ENCODE results near the gene PIP5K1B. TPM values are rescaled to one million over a fixed set of nuclear protein-coding genes. Genes with fewer than 3 reads are reported as not detected.

The PIP5K1B gene
- total RNA-seq, 1 experiment from 2014 or later, result 0.20 TPM

DNA sequence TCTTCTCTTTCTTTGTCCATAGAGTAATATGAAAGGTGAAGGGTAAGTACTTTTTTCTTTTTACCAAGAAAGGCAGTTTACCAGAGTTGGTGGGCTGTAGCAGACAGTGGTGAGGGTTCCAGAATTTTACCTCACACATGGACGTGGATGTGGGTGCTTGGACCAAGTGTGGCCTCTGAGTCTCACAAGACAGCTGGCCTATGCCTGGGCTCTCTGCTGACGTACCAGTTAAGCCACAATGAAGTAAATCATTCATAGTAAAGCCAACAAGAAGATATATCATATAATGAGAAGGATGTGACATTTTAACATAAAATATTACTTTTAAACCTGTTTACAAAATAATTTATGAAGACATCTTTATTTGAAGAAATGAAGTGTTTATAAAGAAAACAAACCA lies 202.9 kb downstream of the PIP5K1B start (continued):
- TF ChIP-seq, protein P1, sequence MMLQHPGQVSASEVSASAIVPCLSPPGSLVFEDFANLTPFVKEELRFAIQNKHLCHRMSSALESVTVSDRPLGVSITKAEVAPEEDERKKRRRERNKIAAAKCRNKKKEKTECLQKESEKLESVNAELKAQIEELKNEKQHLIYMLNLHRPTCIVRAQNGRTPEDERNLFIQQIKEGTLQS (IDR thresholded peaks at IDR 0.05), result no peak
- TF ChIP-seq POLR2AphosphoS5 (IDR thresholded peaks at IDR 0.05; ENCODE audit: low read depth, low read length), result no peak
- TF ChIP-seq SP1 (IDR thresholded peaks at IDR 0.05; ENCODE audit: low read depth), result no peak
- TF ChIP-seq EZH2 (IDR thresholded peaks at IDR 0.05), result no peak
- no peak for TF ChIP-seq ZFX (IDR thresholded peaks at IDR 0.05)
- no peak for TF ChIP-seq ELF1 (IDR thresholded peaks at IDR 0.05; ENCODE audit: borderline replicate concordance, low read depth)
- TF ChIP-seq TCF7L2 (IDR thresholded peaks at IDR 0.05; ENCODE audit: borderline replicate concordance, extremely low read depth, insufficient read depth, insufficient read length), result no peak
- TF ChIP-seq POLR2A (IDR thresholded peaks at IDR 0.05; ENCODE audit: borderline replicate concordance, extremely low read depth, insufficient read depth, insufficient read length), result no peak
- TF ChIP-seq EGR1 (IDR thresholded peaks at IDR 0.05; ENCODE audit: low read depth), result no peak
- TF ChIP-seq, protein P2, sequence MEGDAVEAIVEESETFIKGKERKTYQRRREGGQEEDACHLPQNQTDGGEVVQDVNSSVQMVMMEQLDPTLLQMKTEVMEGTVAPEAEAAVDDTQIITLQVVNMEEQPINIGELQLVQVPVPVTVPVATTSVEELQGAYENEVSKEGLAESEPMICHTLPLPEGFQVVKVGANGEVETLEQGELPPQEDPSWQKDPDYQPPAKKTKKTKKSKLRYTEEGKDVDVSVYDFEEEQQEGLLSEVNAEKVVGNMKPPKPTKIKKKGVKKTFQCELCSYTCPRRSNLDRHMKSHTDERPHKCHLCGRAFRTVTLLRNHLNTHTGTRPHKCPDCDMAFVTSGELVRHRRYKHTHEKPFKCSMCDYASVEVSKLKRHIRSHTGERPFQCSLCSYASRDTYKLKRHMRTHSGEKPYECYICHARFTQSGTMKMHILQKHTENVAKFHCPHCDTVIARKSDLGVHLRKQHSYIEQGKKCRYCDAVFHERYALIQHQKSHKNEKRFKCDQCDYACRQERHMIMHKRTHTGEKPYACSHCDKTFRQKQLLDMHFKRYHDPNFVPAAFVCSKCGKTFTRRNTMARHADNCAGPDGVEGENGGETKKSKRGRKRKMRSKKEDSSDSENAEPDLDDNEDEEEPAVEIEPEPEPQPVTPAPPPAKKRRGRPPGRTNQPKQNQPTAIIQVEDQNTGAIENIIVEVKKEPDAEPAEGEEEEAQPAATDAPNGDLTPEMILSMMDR (IDR thresholded peaks at IDR 0.05 in 2 of 3, conservative IDR thresholded peaks at IDR 0.05 in 1 of 3; ENCODE audit: borderline replicate concordance in 1 of 3, insufficient read depth in 1 of 3, low read depth in 2 of 3, low read length in 2 of 3), result no peak
- TF ChIP-seq RAD21 (IDR thresholded peaks at IDR 0.05; ENCODE audit: low read depth), result no peak
- TF ChIP-seq SRF (IDR thresholded peaks at IDR 0.05; ENCODE audit: low read depth), result no peak

DNA sequence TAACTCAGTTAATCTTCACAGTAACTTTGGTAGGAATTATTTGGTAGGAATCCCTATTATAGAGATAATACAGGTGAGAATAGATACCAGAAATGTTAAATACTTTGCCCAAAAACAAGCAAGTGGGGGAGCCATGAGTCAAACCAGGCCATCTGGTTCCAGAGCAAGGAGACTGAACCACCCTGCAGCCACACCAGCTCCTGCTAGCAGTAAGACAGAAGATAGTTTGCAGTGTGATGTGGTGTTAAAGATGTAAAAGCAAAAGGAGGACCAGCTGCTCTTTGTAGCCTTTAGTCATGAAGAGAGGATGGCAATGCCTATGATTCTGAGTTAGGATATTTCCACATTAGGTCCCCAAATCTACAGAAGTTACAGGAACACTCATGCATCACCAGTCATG lies 207.5 kb downstream of the PIP5K1B start:
- ChIA-PET CTCF (no interaction called here), POLR2A (no interaction called here), RAD21 (ENCODE audit: low non-redundant PET in 1 of 2, low total read pairs in 2 of 2, uncharacterized antibody in 2 of 2, unreplicated experiment in 2 of 2) (no interaction called here)
- Histone ChIP-seq H3K9me3 (ENCODE audit: control insufficient read depth in 1 of 2, insufficient read depth in 1 of 2, low read depth in 1 of 2, low read length in 2 of 2) (no peaks in the 10 kb centered on the region), H2AFZ (ENCODE audit: low read depth, low read length, poor library complexity, severe bottlenecking) (no peak overlapping the region), H3K27me3 (ENCODE audit: insufficient read depth, low read length) (peaks cover 51% of the 10 kb centered on the region), H3K4me1 (ENCODE audit: control insufficient read depth in 1 of 2, insufficient read depth in 2 of 2, low read length in 2 of 2) (no peaks in the 10 kb centered on the region), H3K4me2 (ENCODE audit: low read length) (no peak overlapping the region), H3K36me3 (ENCODE audit: control insufficient read depth in 1 of 2, insufficient read depth in 2 of 2, low read length in 2 of 2) (no peaks in the 10 kb centered on the region), H3K27ac (ENCODE audit: low read depth, low read length) (no peak overlapping the region), H3K4me3 (replicated peaks in 1 of 2; ENCODE audit: low read depth in 1 of 2, low read length in 2 of 2) (no peak overlapping the region), H4K20me1 (ENCODE audit: insufficient read depth) (no peaks in the 10 kb centered on the region; the same call in 1 of the 2 replicates), H3K9ac (ENCODE audit: low read length) (no peak overlapping the region), H3K9me2 (ENCODE audit: insufficient read depth) (no peaks in the 10 kb centered on the region), H3K79me2 (ENCODE audit: insufficient read depth, low read length) (no peaks in the 10 kb centered on the region)
- DNase-seq (ENCODE audit: low read depth, low spot score), result no peak
- BruUV-seq (replicated peaks), result no TSS peak
- ATAC-seq, result no peak
- intact Hi-C loops (cut with micrococcal nuclease), result no loop called here
- TF ChIP-seq ZFX (IDR thresholded peaks at IDR 0.05), result no peak
- TF ChIP-seq, protein P3, sequence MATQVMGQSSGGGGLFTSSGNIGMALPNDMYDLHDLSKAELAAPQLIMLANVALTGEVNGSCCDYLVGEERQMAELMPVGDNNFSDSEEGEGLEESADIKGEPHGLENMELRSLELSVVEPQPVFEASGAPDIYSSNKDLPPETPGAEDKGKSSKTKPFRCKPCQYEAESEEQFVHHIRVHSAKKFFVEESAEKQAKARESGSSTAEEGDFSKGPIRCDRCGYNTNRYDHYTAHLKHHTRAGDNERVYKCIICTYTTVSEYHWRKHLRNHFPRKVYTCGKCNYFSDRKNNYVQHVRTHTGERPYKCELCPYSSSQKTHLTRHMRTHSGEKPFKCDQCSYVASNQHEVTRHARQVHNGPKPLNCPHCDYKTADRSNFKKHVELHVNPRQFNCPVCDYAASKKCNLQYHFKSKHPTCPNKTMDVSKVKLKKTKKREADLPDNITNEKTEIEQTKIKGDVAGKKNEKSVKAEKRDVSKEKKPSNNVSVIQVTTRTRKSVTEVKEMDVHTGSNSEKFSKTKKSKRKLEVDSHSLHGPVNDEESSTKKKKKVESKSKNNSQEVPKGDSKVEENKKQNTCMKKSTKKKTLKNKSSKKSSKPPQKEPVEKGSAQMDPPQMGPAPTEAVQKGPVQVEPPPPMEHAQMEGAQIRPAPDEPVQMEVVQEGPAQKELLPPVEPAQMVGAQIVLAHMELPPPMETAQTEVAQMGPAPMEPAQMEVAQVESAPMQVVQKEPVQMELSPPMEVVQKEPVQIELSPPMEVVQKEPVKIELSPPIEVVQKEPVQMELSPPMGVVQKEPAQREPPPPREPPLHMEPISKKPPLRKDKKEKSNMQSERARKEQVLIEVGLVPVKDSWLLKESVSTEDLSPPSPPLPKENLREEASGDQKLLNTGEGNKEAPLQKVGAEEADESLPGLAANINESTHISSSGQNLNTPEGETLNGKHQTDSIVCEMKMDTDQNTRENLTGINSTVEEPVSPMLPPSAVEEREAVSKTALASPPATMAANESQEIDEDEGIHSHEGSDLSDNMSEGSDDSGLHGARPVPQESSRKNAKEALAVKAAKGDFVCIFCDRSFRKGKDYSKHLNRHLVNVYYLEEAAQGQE (IDR thresholded peaks at IDR 0.05; ENCODE audit: low read depth), result no peak
- no peak for TF ChIP-seq JUND (IDR thresholded peaks at IDR 0.05)
- no peak for TF ChIP-seq SRF (IDR thresholded peaks at IDR 0.05; ENCODE audit: low read depth)
- TF ChIP-seq POLR2A (IDR thresholded peaks at IDR 0.05; ENCODE audit: borderline replicate concordance, extremely low read depth, insufficient read depth, insufficient read length), result no peak

Measured in HCT116 (cell line).